PFSK-1 (cell line): ENCODE measurements around the gene SYNJ2.

Experiments
- FOXP2 ChIP-seq: optimal IDR thresholded peaks from 2 replicates; pipeline ENCODE3; 2011; ENCODE audit warnings: borderline replicate concordance, control low read depth, inconsistent platforms; ENCODE audit not compliant: insufficient read depth; ENCODE audit errors: extremely low read length, extremely low read depth
- POLR2AphosphoS5 ChIP-seq: IDR thresholded peaks from 2 replicates; pipeline ENCODE4 v1.6.1; 2012; ENCODE audit warnings: low read depth, mild to moderate bottlenecking, control low read depth, low read length, moderate library complexity
- REST ChIP-seq, 2 experiments: IDR thresholded peaks; 2 replicates each; pipeline versions ENCODE4 v1.6.1 to v1.8.0; 2011 to 2012; ENCODE audit warnings: low read depth in 2 of 2, low read length in 2 of 2, control low read depth in 1 of 2, inconsistent platforms in 1 of 2, mild to moderate bottlenecking in 1 of 2, moderate library complexity in 1 of 2; ENCODE audit not compliant: insufficient read depth in 1 of 2
- SIN3A ChIP-seq: IDR thresholded peaks from 2 replicates; pipeline ENCODE4 v1.6.1; 2012; ENCODE audit warnings: mild to moderate bottlenecking, low read length, moderate library complexity, borderline replicate concordance; ENCODE audit not compliant: insufficient read depth
- TAF1 ChIP-seq: IDR thresholded peaks from 2 replicates; pipeline ENCODE4 v1.6.1; 2012; ENCODE audit warnings: low read length, control low read depth, borderline replicate concordance; ENCODE audit not compliant: insufficient read depth

Gene SYNJ2

DNA sequence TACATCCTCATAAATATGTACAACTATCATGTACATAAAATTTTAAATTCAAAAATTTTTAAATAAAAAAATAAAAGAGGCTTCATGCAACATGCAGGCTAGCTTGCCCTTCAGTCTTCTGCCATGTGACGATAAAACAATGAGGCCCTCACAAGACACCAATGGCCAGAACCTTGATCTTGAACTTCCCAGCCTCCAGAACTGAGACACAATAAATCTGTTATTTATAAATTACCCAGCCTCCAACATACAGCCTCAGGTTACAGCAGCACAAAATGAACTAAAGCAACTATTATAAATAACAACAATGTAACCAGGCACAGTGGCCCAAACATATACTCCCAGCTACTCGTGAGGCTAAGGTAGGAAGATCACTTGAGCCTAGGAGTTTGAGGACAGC, 143.6 kb downstream of the SYNJ2 start:
- TF ChIP-seq TAF1 (no peak), SIN3A (no peak), REST (IDR thresholded peaks at IDR 0.05; ENCODE audit: insufficient read depth in 1 of 2, low read depth in 2 of 2, low read length in 2 of 2) (no peak), FOXP2 (no peak), POLR2AphosphoS5 (no peak)

- no peak for TF ChIP-seq TAF1
- no peak for TF ChIP-seq REST (IDR thresholded peaks at IDR 0.05; ENCODE audit: insufficient read depth in 1 of 2, low read depth in 2 of 2, low read length in 2 of 2)
- no peak for TF ChIP-seq FOXP2
- TF ChIP-seq SIN3A = no peak
These were observed 150.3 kb downstream of the SYNJ2 start for GRCh38 chr6:158131926-158132325.

DNA sequence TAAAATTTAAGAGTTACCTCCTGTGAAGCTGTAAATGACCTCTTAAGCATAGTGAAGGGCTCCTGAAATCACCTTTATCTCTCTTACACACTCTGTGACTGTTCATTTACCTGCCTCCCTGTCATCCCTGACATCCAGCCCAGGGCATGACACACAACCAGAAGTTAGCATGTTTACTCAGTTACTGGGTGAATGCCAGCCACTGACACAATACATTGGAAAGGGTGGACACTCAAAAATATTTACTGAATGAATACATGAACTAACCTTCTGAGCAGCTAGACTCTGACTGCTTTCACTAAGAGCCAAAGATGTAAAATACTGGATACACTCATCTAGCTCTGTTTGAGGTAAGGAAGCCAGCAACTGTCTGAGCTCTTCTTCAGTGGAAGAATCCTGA, 161.1 kb downstream of the SYNJ2 start:
- TF ChIP-seq SIN3A (no peak), REST (IDR thresholded peaks at IDR 0.05; ENCODE audit: insufficient read depth in 1 of 2, low read depth in 2 of 2, low read length in 2 of 2) (no peak), FOXP2 (no peak)

DNA sequence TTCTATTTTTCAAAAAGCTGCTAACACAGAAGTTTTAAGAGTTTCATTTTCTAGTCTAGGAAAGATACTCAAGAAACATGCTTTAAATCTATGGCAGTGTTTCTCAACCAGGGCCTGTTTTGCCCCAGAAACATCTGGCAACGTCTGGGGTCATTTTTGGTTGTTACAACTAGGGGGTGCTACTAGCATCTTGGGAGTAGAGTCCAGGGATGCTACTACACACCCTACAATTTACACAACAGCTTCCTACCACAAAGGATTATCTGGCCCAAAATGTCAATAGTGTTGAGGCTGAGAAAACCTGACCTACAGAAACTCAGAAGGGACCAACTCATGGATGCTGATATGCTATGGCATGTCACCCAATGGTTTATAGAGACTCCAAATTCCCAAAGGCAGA, 162.0 kb downstream of the SYNJ2 start:
- TF ChIP-seq POLR2AphosphoS5 (no peak), REST (IDR thresholded peaks at IDR 0.05; ENCODE audit: insufficient read depth in 1 of 2, low read depth in 2 of 2, low read length in 2 of 2) (no peak), FOXP2 (no peak), SIN3A (no peak), TAF1 (no peak)
